Neutrophil (primary cell): ENCODE data around the gene DOK6.

ENCODE experiments used
- H3K27ac ChIP-seq: fragments of 200-600 bp; sonication (generic); 2 replicates; pipeline ENCODE4 v1.5.1; 2016; ENCODE audit warnings: mild to moderate bottlenecking, moderate library complexity
- H3K27me3 ChIP-seq: fragments of 200-600 bp; sonication (generic); 2 replicates; pipeline ENCODE4 v1.6.0; 2016; ENCODE audit warnings: mild to moderate bottlenecking
- H3K36me3 ChIP-seq: fragments of 200-600 bp; sonication (generic); 2 replicates; pipeline ENCODE4 v1.5.1; 2017
- H3K4me1 ChIP-seq, 2 experiments: fragments of 200-600 bp in 1 of 2; sonication (generic) in 1 of 2; 1 replicate in 1 of 2; 2 replicates in 1 of 2; pipeline versions ENCODE4 v1.5.1 to v1.6.1; 2013 to 2016; ENCODE audit warnings: low read depth in 1 of 2, low read length in 1 of 2, mild to moderate bottlenecking in 1 of 2, moderate library complexity in 1 of 2; ENCODE audit not compliant: control insufficient read depth in 1 of 2, insufficient read depth in 1 of 2
- H3K4me3 ChIP-seq, 2 experiments: fragments of 200-600 bp in 1 of 2; sonication (generic) in 1 of 2; 1 replicate in 1 of 2; 2 replicates in 1 of 2; pipeline ENCODE4 v1.5.1; 2013 to 2016; ENCODE audit warnings: low read depth in 1 of 2, low read length in 1 of 2, mild to moderate bottlenecking in 1 of 2, moderate library complexity in 1 of 2
- H3K9me3 ChIP-seq: fragments of 200-600 bp; sonication (generic); 2 replicates; pipeline ENCODE4 v1.5.1; 2016
- TF ChIP-seq, protein P1 (sequence below): fragments of 200-600 bp; sonication (generic); IDR thresholded peaks from 2 replicates; pipeline ENCODE4 v1.5.1; 2016; ENCODE audit warnings: antibody characterized with exemption

The DOK6 gene

DNA sequence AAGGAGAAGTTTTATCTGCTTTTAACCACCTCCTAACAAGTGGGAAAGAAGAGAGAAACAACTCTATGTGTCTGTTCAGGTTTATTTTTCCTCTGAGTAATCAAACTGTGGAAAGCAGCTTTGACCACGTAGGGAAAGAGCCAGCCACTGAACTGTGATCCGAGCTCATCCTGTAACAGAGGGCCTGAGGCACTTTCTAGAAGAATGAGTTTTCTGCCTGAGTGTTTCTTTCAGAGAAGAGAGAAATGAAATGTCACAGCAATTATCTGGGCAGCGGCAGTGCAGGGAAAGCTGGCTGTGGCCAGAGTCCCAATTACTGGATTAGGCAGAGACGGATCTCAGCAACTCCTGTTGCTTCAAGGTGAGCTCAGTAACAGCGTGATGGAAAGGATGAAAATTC lies 395.1 kb downstream of the DOK6 start:
- no peak overlapping the region for H3K4me3 ChIP-seq
- no peaks in the 10 kb centered on the region for H3K36me3 ChIP-seq
- H3K27me3 ChIP-seq = no peaks in the 10 kb centered on the region
- TF ChIP-seq, protein P1, sequence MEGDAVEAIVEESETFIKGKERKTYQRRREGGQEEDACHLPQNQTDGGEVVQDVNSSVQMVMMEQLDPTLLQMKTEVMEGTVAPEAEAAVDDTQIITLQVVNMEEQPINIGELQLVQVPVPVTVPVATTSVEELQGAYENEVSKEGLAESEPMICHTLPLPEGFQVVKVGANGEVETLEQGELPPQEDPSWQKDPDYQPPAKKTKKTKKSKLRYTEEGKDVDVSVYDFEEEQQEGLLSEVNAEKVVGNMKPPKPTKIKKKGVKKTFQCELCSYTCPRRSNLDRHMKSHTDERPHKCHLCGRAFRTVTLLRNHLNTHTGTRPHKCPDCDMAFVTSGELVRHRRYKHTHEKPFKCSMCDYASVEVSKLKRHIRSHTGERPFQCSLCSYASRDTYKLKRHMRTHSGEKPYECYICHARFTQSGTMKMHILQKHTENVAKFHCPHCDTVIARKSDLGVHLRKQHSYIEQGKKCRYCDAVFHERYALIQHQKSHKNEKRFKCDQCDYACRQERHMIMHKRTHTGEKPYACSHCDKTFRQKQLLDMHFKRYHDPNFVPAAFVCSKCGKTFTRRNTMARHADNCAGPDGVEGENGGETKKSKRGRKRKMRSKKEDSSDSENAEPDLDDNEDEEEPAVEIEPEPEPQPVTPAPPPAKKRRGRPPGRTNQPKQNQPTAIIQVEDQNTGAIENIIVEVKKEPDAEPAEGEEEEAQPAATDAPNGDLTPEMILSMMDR = no peak
- H3K4me1 ChIP-seq = no peaks in the 10 kb centered on the region
- no peak overlapping the region for H3K27ac ChIP-seq
- no peaks in the 10 kb centered on the region for H3K9me3 ChIP-seq

DNA sequence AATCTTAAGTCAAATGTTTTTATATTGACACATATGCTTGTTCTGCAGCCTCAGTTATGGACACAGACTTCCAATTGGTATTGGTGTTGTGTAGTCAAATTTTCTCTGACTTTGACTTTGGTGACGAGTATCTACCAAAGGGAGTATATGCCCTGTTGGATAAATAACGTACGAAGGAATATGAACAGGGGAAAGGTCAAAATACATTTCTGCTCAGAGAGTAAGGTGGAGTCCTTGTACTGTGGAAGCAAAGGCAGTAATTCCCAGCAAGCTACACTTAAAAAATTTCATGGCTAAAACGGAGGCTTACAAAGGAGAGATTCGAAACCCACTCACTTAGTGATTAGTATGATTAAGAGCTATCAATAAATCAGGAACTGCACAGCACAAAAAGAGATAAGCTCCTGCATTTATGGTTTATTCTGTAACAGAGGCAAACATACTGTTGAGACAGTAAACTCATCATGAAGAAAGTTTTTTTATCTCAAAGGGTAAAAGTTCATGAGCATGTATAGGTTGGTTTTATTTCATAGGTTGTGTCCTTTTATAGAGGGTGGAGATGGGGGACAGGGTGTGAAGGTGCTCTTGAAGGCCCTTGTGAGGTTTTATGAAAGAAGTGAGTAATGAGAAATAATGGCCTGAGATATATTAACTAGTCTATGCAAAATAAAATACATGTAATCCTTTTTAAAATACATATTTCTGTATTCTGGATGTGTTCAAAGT lies 404.3 kb downstream of the DOK6 start:
- H3K4me1 ChIP-seq = no peaks in the 10 kb centered on the region
- H3K27ac ChIP-seq = no peak overlapping the region
- no peaks in the 10 kb centered on the region for H3K36me3 ChIP-seq
- H3K27me3 ChIP-seq = no peaks in the 10 kb centered on the region
- TF ChIP-seq, protein P1 = no peak
- no peaks in the 10 kb centered on the region for H3K9me3 ChIP-seq
- no peak overlapping the region for H3K4me3 ChIP-seq

- H3K36me3 ChIP-seq = no peaks in the 10 kb centered on the region
- H3K4me1 ChIP-seq = no peaks in the 10 kb centered on the region
- TF ChIP-seq, protein P1 = no peak
- no peak overlapping the region for H3K4me3 ChIP-seq
- no peaks in the 10 kb centered on the region for H3K9me3 ChIP-seq
- H3K27me3 ChIP-seq = no peaks in the 10 kb centered on the region
- H3K27ac ChIP-seq = no peak overlapping the region
Observed at GRCh38 chr18:69808399-69808798, 407.7 kb downstream of the DOK6 start.

- H3K4me3 ChIP-seq = no peak overlapping the region
Observed at GRCh38 chr18:69813559-69813958, 412.9 kb downstream of the DOK6 start.

GRCh38 chr18:69814861-69815385 lies 414.2 kb downstream of the DOK6 start:
- TF ChIP-seq, protein P1 = no peak
- Histone ChIP-seq H3K36me3 (no peaks in the 10 kb centered on the region), H3K4me1 (no peaks in the 10 kb centered on the region)

More at GRCh38 chr18:69813559-69813958, 412.9 kb downstream of the DOK6 start:
- Histone ChIP-seq H3K27ac (no peak overlapping the region), H3K9me3 (no peaks in the 10 kb centered on the region), H3K27me3 (no peaks in the 10 kb centered on the region), H3K4me1 (no peaks in the 10 kb centered on the region), H3K36me3 (no peaks in the 10 kb centered on the region)
- TF ChIP-seq, protein P1 = no peak

More at GRCh38 chr18:69814861-69815385, 414.2 kb downstream of the DOK6 start:
- Histone ChIP-seq H3K4me3 (no peak overlapping the region), H3K27ac (no peak overlapping the region), H3K9me3 (no peaks in the 10 kb centered on the region), H3K27me3 (no peaks in the 10 kb centered on the region)
